Measurements from ENCODE around the gene C6orf136. TPM values are rescaled to one million over a fixed set of nuclear protein-coding genes. Genes with fewer than 3 reads are reported as not detected.

Gene C6orf136, protein sequence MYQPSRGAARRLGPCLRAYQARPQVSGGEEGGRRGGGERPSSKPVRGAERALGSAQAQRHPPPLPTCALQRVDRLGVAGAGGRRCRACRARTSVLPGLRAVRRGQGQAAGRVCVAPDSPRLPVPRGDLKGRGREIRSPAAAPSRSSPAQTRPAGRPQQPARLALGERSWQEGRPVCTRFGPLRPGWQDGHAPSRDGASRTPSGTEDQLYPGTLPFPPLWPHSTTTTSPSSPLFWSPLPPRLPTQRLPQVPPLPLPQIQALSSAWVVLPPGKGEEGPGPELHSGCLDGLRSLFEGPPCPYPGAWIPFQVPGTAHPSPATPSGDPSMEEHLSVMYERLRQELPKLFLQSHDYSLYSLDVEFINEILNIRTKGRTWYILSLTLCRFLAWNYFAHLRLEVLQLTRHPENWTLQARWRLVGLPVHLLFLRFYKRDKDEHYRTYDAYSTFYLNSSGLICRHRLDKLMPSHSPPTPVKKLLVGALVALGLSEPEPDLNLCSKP
- 10.2 to 14.6 TPM (median 13.1 TPM) in 5 replicates for total RNA-seq (2022; extraction: Qiagen RNA extraction)

DNA sequence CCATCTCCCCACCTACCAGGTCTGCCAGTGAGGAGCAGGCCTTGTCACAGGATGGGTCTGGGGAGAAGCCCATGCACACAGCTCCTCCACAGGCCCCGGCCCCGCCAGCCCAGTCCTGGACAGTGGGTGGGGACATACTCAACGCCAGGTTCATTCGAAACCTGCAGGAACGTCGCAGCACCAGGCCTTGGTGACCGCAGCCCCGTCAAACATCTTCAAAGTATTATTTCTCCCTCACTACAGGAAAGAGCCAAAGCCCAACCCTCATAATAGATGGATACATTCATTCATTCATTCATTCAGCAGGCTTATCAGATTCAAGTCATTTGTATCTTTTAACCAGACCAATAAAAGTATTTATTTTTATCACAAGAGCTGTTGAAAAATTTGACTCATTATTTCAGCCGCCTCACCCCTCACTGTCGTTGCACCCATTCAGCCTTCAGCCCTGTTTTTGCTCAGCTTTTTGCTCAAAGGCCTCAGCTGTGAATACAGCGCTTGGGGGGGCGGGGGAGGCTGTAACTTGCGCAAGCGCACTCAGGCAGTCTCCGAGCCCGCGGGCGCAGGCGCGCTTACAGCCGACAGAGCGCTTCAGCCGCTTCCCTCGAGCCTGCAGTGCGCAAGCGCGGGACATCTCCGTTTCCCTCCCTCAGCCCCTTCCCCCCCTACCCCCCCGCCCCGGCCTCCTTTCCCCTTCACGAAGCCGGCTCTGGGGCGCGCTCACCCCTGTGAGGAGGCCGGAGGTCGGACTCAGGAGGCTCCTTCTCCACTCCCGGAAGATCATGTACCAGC, at the start of gene C6orf136:
C6orf136 (plus strand) TSS at position 684 of the 792 bp plus-strand sequence; CDS start at position 783, 99 bp downstream.

DNA sequence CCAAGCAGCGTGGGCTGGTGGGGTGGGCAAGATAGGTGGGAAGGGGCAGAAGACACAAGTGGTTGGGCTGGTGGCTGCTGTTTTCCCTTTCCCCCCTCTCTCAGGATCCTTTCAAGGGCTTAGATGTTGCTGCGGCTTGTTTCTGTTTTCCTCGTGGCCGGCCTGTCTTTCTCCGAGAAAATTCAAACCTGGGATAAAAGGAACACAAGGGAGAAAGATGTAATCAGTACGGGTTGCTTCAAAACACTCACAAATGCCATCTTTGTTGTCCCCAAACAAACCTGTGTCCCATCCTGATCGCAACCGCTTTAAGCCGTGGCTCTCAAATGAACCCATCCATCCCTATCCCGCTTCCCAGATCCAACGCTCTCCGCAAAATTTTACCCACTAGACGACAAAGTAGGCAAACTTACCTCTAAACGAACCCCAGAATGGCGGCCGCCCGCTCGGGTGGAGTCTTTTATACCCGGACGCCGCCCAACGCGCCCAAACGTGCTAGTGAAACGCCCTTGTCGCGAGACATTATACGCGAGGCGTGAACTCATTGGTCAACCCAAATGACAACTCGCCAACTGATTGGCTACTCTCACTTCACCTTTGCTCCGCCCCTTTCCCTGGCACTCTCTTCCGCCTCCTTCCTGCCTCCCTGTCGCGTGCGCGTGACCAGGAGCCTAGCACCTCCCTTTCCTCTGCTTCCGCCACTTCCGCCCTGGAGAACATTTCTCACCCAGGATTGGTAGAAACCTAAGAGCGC, 29.9 kb upstream of the C6orf136 start, which contains the start of gene PPP1R10:
PPP1R10 (minus strand) TSS at position 433 of the 754 bp plus-strand sequence. CDS start 7,299 bp downstream, outside the sequence.

DNA sequence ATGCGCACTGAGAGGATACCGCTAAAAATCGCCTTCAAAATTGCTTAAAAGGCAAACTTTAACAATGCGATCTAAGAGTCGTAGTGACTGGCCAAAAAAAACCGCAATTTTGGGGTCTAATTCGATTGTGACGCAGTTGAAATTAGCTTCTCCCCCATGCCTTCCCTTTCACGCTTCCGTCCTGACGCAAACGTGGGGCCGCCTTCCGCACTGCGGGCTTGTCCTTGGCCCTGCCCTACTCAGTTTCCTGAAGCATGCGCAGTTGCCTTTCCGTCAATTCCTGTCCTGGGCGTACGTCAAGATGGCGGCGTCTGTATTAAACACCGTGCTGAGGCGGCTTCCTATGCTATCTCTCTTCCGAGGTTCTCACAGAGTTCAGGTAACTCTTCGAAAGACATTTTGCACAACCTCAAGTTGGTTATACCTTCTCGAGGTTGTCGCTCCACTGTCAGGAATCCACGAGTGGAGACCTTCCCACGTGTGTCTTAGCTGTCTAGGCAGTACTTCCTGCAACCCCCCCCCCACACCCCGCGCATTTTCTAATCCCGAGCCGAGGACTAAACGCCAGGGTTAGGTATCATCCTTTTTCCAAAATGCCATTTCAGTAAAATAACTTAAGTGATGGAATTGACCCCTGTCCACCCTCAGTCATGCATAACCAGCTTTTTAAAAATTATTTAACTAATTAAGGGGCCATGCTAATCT, 29.2 kb upstream of the C6orf136 start, which contains the start of gene MRPS18B:
MRPS18B (plus strand) TSS at position 276 of the 705 bp plus-strand sequence; CDS start at position 302, 26 bp downstream.

DNA sequence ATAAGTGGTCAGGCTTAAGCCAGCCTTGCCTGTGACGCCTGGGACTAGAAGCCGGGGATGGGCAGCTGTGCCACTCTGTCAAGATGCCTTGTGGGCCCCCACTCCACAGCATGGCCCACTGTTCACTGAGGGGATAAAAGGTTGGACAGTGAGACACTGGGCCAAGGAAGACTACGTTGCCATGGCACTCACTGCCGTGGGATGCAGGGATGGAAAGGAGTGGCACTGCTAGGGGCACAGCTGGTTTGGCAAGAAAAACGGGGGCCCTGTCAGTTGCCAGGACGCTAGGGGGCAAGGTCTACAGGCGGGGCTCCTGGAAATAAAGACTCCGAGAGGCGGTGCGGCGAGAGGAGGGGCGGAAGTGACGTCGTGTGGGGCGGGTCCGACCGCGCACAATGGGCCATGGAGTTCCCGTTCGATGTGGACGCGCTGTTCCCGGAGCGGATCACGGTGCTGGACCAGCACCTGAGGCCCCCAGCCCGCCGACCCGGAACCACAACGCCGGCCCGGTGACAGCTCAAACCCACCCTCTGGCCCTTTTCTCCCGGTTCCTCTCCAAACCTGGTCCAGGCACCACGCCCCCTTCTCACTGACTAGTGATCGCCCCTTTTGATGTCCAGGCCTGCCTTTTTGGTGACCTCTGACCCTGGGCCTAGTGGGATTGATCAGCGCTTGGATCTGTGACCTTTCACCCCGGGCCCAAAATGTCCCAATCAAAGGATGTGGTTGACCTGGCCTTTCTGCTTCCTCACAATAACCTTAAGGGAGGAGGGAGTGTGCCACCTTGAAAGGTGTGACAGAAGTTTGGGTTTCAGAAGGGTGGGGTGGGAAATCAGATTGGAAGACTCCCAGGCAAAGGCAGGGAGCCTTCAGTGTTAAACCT, 20.2 kb upstream of the C6orf136 start, which contains the start of gene ATAT1:
ATAT1 (plus strand) TSS at position 391 of the 883 bp plus-strand sequence.

DNA sequence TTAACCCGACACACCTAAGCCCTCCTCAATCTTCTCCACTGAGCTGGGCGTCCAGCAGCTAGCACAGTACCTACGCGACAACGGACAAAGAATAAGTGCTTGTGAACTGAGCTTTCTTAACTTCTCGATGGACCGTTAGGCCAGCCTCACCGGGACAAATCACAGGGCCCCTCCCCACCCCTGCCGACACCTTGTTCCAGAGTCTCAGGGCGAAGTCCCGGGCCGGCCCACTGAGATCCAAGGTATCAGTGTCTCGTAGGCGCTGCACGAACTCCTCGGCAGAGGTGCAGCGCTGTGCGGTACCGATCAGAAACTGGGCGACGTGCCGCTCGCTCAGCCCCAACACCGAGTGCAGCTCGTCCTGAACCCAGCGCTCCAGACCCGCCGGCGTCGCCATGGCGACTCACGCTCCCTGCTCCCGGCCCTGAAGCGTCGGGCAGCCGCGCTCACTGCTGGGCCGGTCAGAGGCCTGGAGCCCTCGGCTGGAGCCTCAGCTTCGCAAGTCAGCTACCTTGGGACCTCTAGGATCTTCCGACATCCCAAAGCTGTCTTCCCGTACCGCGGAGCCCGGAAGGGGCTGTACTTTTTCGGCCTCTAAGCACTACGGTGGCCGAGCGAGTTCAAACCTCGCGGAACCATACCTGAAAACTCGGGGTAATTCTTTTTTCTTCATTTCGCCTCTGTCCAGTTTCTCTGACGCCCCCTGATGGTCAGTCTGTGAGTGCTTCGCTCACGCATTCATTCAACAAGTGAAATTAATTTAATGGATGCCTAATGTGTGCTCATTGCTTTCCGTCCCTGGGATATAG, 25.7 kb downstream of the C6orf136 start, which contains the start of gene DHX16:
DHX16 (minus strand) TSS at position 562 of the 809 bp plus-strand sequence; CDS start at position 397, 165 bp downstream.

DNA sequence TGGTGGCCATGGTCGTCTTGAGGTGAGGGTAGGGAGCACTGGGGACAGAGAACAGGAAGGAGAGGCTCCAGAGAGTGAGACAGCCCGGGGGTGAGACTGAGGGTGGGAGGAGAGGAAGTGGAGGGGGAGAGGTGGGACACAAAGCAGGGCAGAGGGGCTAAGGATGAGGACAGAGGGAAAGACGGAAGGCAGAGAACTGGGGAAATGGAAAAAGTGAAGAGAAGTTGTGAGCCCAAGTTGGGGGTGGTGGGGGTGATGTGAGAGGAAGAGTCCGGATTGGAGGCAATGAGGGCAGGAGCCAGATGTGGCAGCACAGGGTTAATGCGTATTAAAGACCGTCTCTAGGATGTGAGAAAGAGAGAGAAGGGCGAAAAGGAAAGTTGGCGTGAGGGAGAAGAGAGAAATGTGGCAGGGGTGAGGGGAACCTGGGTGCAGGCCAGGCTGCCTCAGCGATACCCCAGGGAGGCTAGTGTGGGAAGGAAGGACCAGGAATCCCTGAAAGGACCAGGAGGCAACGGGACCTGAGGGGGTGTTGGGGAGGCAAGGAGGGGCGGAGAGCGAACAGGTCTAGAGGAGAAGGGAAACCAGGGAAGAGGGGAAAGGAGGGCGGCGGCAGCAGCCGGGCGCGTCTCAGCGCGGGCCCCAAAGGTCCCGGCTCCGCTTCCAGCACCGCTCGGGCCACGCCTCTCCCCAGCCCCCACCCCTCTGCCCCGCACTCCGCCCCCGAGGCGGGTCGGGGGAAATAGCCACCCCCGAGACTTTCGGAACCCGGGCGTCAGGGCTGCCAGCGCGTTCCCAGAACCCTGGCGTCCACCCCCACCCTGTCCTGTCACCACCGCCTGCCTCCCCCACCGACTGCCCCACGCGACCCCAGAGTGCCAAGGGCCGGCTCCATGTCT, 39.3 kb downstream of the C6orf136 start, which contains the start of gene PPP1R18:
PPP1R18 (minus strand) TSS at position 637 of the 899 bp plus-strand sequence; CDS start at position 10, 627 bp downstream.

DNA sequence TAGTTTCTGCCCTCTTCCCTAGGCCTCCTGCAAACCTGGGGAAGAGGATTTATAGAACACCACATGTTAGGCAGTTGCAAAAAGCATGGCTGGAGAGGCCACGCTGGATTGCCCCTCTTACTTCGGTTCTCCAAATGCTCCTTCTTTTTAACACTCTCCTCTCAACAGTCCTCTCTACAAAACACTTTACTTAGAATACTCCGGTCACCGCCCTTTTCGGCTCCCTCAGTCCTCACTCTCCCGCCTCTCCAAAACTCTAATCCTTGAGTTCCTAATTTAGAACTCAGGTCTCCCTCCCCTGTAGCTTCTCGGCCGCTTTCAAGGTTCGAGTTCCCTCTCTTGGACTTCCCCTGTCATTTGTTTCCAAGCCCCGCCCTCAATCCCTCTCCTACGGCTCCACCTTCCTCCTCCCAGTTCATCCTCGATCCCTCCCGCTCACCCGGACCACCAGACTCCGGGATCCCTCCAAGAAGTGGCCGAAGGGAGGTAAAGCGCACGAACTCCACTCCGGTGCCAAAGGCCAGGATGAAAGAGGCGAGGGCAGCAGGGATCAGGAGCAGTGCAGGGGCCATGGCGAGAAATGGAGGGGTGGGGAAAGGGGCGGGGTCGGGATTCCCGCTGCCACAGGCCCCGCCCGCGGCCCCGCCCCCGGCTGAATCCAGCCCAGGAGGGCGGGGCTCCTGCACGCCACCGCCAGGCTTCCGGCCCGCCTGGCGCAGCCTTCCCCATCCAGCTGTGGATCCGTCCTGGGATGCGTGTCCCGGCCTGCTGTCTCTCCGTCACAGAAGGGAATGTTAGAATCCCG, 43.7 kb downstream of the C6orf136 start, which contains the start of gene NRM:
NRM (minus strand) TSS at position 582 of the 805 bp plus-strand sequence; CDS start at position 572, 10 bp downstream.

Other genes starting within 250 kb of the C6orf136 start
- 60.3 to 71.4 TPM (median 61.8 TPM) in 5 replicates for gene HLA-E, start 157.6 kb upstream of the C6orf136 start, total RNA-seq (2022; extraction: Qiagen RNA extraction)
- gene GNL1, start 90.6 kb upstream of the C6orf136 start, total RNA-seq (2022; extraction: Qiagen RNA extraction) = 28.4 to 36.7 TPM (median 33.9 TPM) in 5 replicates
- gene PRR3, start 89.8 kb upstream of the C6orf136 start, total RNA-seq (2022; extraction: Qiagen RNA extraction) = 14.5 to 17.3 TPM (median 16.5 TPM) in 5 replicates
- gene ABCF1, start 75.7 kb upstream of the C6orf136 start, total RNA-seq (2022; extraction: Qiagen RNA extraction) = 50.4 to 58.2 TPM (median 52.3 TPM) in 5 replicates
- 26.3 to 47.1 TPM (median 29.0 TPM) in 5 replicates for gene PPP1R10, start 29.9 kb upstream of the C6orf136 start, total RNA-seq (2022; extraction: Qiagen RNA extraction)
- gene MRPS18B, start 29.3 kb upstream of the C6orf136 start, total RNA-seq (2022; extraction: Qiagen RNA extraction) = 71.4 to 116 TPM (median 73.6 TPM) in 5 replicates
- 4.5 to 5.9 TPM (median 5.6 TPM) in 5 replicates for gene ATAT1, start 20.3 kb upstream of the C6orf136 start, total RNA-seq (2022; extraction: Qiagen RNA extraction)
- gene DHX16, start 25.9 kb downstream of the C6orf136 start, total RNA-seq (2022; extraction: Qiagen RNA extraction) = 26.3 to 30.5 TPM (median 28.5 TPM) in 5 replicates
- gene PPP1R18, start 39.5 kb downstream of the C6orf136 start, total RNA-seq (2022; extraction: Qiagen RNA extraction) = 39.8 to 48.8 TPM (median 45.5 TPM) in 5 replicates
- 20.0 to 29.7 TPM (median 29.0 TPM) in 5 replicates for gene NRM, start 43.9 kb downstream of the C6orf136 start, total RNA-seq (2022; extraction: Qiagen RNA extraction)
- gene MDC1, start 70.1 kb downstream of the C6orf136 start, total RNA-seq (2022; extraction: Qiagen RNA extraction) = 16.6 to 24.7 TPM (median 18.4 TPM) in 5 replicates
- gene TUBB, start 73.2 kb downstream of the C6orf136 start, total RNA-seq (2022; extraction: Qiagen RNA extraction) = 792 to 978 TPM (median 919 TPM) in 5 replicates
- 81.9 to 102 TPM (median 96.8 TPM) in 5 replicates for gene FLOT1, start 95.6 kb downstream of the C6orf136 start, total RNA-seq (2022; extraction: Qiagen RNA extraction)
- gene IER3, start 97.4 kb downstream of the C6orf136 start, total RNA-seq (2022; extraction: Qiagen RNA extraction) = 97.9 to 167 TPM (median 130 TPM) in 5 replicates
- gene DDR1, start 237.4 kb downstream of the C6orf136 start, total RNA-seq (2022; extraction: Qiagen RNA extraction) = 41.3 to 63.5 TPM (median 55.9 TPM) in 5 replicates